Kidney (tissue), 14 donors: ENCODE data around the gene ZNF747. TPM values are rescaled to one million over a fixed set of nuclear protein-coding genes. Genes with fewer than 3 reads are reported as not detected.

ENCODE experiments used
- DNase-seq, 5 donors: peaks; one replicate each; pipeline ENCODE4 v3.0.0-alpha.2; 2013 to 2020
- FAIRE-seq: peaks from 2 replicates; lab custom pipeline; 2012; peaks lifted over from hg19 to GRCh38; lab: Jason Lieb, UNC
- H3K27ac ChIP-seq, 2 donors: one replicate each; pipeline ENCODE4 v1.7.0; 2013; ENCODE audit warnings: low read depth in 2 of 2, low read length in 2 of 2, inconsistent platforms in 1 of 2
- H3K27me3 ChIP-seq: one replicate; pipeline ENCODE4 v1.7.1; 2013; ENCODE audit warnings: low read length, inconsistent platforms; ENCODE audit not compliant: control insufficient read depth, insufficient read depth
- H3K36me3 ChIP-seq, 3 donors: one replicate each; pipeline versions ENCODE4 v1.7.0 to v1.7.1; 2013; ENCODE audit warnings: low read length in 3 of 3, control low read depth in 1 of 3, inconsistent platforms in 1 of 3; ENCODE audit not compliant: insufficient read depth in 3 of 3, control insufficient read depth in 2 of 3
- H3K4me1 ChIP-seq, 3 donors: one replicate each; pipeline versions ENCODE4 v1.7.0 to v1.7.1; 2013; ENCODE audit warnings: low read length in 3 of 3, inconsistent platforms in 1 of 3, low read depth in 1 of 3; ENCODE audit not compliant: control insufficient read depth in 2 of 3, insufficient read depth in 2 of 3
- H3K4me3 ChIP-seq, 3 donors: one replicate each; pipeline versions ENCODE4 v1.7.0 to v1.8.1; 2013; ENCODE audit warnings: low read length in 3 of 3, control low read depth in 1 of 3, inconsistent platforms in 1 of 3
- H3K9ac ChIP-seq, 3 donors: one replicate each; pipeline versions ENCODE4 v1.7.0 to v1.7.1; 2013; ENCODE audit warnings: low read length in 3 of 3, control low read depth in 1 of 3, inconsistent platforms in 1 of 3
- H3K9me3 ChIP-seq, 3 donors: one replicate each; pipeline versions ENCODE4 v1.7.0 to v1.7.1; 2013; ENCODE audit warnings: low read length in 3 of 3, control low read depth in 1 of 3, inconsistent platforms in 1 of 3; ENCODE audit not compliant: control insufficient read depth in 2 of 3, insufficient read depth in 1 of 3
- CTCF ChIP-seq: IDR thresholded peaks from 3 replicates; pipeline ENCODE4 v1.5.1; 2012; ENCODE audit warnings: mild to moderate bottlenecking, moderate library complexity, borderline replicate concordance; ENCODE audit not compliant: insufficient read depth; ENCODE audit errors: extremely low read depth
- intact Hi-C: fragments of 100-400 bp; cut with DNase I; formaldehyde crosslinking; loops from one replicate; pipeline ENCODE4 v1.11.1; 2022
- polyA plus RNA-seq: library from polyadenylated mRNA; stranded (reverse); fragments of 350-450 nt; fragmentation: Illumina TruSeq; extraction: RNeasy Lipid Tissue Mini Kit (QIAGEN cat#74804); gene quantifications from one replicate; pipeline ENCODE4 v1.2.3, GENCODE V29; 2014; ENCODE audit warnings: low read depth, low replicate concordance; ENCODE audit not compliant: insufficient read depth
- total RNA-seq: library from RNA; stranded (reverse); fragmentation: NEBNext Ultra II Directional; extraction: Animal tissue kit (Norgen Biotek cat#: 25700); gene quantifications from one replicate; pipeline ENCODE4 v1.2.1, GENCODE V29; 2021
- donor health status: control.
- donor health status: control.
- donor health status: control.
- donor health status: control.
- donor health status: control.
- donor health status: DM: yes; HTN: yes; CAD: no.
- donor health status: Normal renal cell carcinoma (clear cell type).

ZNF747 gene
- total and polyA plus RNA-seq, 2 donors from 2014 or later = 10.1 to 11.6 TPM

- Histone ChIP-seq H3K4me3 (no peak overlapping the region), H3K27ac (no peak overlapping the region), H3K36me3 (no peaks in the 10 kb centered on the region), H3K9me3 (no peaks in the 10 kb centered on the region), H3K4me1 (peaks cover 0 to 9% (median 0%) of the 10 kb centered on the region in 3 donors), H3K27me3 (no peaks in the 10 kb centered on the region), H3K9ac (no peak overlapping the region)
- TF ChIP-seq CTCF = no peak
- FAIRE-seq (no peak), DNase-seq (no peak)
- intact Hi-C loops = loop anchor here (10.0 kb wide), 1 partner anchor 56 kb away; no protein-coding TSS in a partner anchor
Observed at GRCh38 chr16:30510376-30510938, 24.2 kb downstream of the ZNF747 start.

GRCh38 chr16:30509081-30509765, 25.4 kb downstream of the ZNF747 start:
- Histone ChIP-seq H3K9me3 (no peaks in the 10 kb centered on the region), H3K4me1 (peaks cover 0 to 9% (median 0%) of the 10 kb centered on the region in 3 donors), H3K36me3 (no peaks in the 10 kb centered on the region), H3K27me3 (no peaks in the 10 kb centered on the region), H3K9ac (no peak overlapping the region), H3K4me3 (no peak overlapping the region), H3K27ac (no peak overlapping the region)
- no peak for FAIRE-seq
- intact Hi-C loops = no loop called here
- DNase-seq = no peak
- no peak for TF ChIP-seq CTCF

GRCh38 chr16:30503403-30504296, 31.0 kb downstream of the ZNF747 start:
- DNase-seq = no peak
- H3K9me3 ChIP-seq = no peaks in the 10 kb centered on the region
- no peaks in the 10 kb centered on the region for H3K27me3 ChIP-seq
- no peak for FAIRE-seq
- no peak for TF ChIP-seq CTCF
- no peak overlapping the region for H3K9ac ChIP-seq
- no peaks in the 10 kb centered on the region for H3K4me1 ChIP-seq
- no peaks in the 10 kb centered on the region for H3K36me3 ChIP-seq
- H3K27ac ChIP-seq = no peak overlapping the region
- intact Hi-C loops = no loop called here
- no peak overlapping the region for H3K4me3 ChIP-seq
